Glomerular visceral epithelial cell (primary cell): ENCODE data around the gene NKD1.

ENCODE experiments used
- DNase-seq: peaks from one replicate; pipeline ENCODE4 v3.0.0-alpha.2; 2016; ENCODE audit errors: extremely low spot score

Gene NKD1

DNA sequence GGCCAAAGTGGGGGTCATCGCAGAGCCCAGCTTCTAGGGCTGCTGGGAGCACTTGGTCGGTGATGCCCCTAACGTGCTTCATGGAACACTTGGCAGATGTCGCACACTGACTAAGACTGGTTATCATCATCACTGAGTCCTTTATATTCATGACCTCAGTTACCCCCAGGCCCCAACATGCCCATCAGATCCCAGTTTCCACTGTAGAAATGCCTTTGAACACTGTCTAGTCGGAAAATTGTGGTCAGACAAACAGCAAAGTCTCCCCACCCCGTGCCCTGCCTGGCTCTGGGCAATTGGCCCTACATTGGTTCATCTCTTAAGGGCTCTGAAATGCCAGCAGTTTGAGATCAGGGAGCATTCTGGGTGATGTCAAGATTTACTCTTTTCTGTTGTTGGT, 51.3 kb downstream of the NKD1 start:
- DNase-seq, result no peak

DNA sequence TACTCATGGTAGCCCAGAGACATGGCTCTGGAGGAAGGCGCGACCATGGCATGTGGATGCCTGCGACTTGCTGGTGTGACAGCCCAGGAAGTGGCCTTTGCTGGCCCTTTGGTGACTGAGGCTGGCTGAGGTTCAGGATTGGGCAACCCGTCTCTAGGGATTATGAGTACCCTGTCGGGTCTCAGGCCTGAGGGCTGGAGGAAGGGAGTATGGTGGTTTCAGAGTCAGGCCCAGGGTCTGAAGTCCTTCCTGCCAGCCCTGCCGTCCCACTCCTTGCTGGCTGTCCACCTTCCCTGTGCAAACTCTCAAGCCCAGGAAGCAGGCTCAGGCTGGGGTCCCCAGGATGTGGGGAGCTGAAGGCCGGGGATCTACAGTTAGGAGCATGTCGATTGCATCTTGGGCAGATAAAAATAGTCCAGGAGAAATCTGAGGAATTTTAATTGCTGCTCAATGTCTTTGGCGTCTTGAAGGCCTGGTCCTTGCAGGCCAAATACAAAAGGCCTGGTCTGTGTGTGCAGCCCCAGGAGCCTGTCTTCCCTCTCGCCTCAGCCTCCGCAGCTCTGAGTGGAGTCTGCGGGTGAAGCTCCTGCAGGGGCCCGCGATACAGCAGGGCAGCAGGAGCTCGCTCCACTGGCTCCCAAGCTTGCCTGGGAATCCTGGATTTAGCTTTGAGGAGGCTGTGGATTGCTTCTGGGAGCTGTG, 52.5 kb downstream of the NKD1 start:
- no peak for DNase-seq

DNA sequence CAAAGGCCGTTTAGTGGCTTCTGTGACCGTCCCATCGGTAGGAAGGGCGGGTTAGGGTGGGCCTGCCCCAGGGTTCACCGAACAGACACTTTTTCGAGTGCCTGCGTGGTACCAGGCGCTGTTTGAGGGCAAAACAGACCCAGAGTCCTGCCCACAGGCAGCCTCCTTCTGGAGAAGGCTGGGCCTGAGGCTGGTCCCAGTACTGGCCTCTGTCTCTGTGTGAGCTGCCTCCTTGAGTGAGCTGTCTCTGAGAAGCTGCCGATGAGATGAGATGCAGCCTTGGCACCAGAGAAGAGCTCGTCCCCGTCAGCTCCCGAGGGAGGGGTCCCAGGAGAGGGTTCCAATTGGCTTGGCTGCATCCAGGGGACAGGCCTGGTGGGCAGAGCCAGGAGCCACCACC, 53.1 kb downstream of the NKD1 start:
- DNase-seq, result no peak

DNA sequence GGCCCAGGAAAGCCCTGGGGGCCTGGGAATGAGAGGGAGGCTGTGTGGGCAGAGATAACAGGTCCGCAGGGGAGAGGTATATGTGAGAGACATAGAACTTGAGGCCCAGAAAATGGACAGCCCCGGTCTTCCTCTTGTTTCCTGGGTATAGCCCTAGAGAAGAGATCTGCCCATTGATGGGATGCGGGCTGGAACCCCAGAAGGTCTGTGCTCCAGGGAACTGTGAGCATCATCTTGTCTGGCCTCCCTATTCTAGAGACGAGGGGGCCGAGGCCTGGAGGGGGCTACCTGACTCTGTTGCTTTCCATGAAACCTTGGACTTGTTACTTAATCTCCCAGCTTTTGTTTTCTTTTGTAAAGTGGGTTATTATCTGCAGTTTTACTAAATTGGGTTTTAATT, 53.9 kb downstream of the NKD1 start:
- no peak for DNase-seq

DNA sequence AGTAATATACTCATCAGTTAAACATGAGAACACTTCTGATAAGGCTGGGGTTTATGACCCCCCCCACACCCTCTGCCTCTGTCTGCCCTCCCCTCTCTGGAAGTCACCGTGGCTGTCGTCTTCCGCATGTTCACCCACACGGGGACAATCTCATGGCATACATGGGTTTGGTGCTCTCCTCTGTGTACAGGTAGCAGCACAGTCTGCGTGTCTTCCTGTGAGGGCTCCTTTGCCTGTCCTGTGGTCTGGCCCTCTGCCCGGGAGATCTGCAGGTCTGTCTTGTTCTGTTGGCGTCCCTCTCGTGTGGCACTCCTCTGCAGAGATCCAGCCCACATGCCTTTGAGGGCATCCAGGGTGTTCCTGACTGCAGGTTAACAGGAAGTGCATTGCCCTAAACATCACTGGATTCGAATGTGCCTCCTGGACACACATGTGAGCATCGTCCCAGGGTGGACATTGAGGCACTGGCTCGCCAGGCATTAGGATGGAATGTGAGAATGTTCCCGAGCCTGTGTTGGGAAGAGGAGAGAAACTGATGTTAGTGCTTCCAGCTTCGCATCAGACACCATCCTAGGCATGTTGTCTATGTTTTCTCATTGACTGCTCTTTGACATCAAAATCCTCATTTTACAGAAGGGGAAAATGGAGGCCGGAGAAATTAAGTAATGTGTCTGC, 54.5 kb downstream of the NKD1 start:
- peak; percentile 5 for DNase-seq

DNA sequence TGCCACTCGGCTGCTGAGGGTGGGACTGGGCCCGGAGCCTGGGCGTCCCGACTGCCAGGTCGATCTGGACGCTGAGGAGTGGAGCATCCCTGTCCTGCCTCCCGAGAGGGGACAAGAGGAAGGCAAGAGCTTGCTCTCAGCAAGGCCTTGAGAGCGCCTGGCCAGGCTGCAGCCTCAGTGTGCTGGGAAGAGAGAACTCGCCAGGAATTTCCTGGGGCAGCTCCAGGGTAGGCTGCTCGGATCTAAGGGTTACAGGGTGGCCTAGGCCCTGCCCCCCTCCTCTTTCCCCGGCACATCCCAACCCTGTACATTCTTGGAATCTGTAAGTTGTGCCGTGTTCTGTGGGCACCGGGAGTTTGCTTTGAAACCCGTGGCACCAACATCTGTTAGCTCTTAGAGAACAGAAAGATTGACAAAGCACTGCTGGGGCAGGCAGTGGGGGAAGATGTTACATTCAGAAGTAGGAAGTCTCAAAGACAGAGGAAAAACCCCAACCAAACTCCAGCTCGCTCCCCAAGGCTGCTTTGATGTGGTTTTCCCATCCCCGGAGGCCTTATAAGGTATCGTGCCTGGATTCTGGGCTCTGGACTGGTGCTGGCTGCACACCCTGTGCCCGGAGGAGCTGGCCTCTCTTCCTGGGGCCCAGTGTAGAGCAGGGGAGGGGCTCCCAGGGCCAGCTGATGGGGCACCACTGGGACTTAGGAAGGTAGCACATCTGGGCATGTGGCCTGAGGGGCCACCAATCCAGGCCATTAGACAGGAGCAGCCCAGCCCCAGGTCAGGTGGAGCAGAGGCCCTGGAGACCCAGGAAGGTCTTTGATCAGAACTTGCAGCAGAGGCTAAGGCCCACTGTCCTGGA, 55.2 kb downstream of the NKD1 start:
- DNase-seq, result no peak

DNA sequence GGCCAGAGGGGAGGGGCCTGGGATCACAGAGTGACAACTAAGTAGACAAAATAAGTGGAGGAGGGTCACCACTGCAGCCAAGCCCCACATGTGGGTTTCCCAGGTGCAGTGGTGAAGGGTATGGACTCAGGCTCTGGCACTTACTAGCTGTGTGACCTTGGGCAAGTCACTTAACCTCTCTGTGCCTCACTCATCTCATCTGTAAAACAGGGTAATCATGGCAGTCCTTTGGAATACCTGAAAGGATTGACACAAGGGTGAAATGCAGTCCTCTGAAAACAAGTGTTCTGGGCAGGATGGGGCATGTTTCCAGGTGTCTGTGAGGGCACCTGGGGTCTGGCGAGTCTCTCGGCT, 55.8 kb downstream of the NKD1 start:
- no peak for DNase-seq

DNA sequence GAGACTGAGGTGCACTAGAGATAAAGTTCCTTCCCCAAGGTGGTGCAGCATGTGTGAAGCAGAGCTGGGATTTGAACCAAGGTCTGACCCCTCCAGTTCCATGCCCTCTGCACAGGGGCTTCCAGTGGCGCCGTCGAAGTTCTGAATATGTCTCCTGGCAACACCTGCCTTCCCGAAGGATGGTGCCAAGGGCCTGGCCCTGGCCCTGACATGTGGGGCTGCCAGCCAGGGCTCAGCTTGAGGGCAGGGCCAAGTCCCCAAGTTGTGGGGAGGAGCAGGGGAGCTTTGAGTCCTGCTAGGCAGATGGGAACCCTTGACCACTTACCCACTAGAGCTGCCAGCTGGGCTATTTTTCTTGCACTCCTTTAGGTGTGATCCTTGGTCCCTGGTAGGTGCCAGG, 56.4 kb downstream of the NKD1 start:
- no peak for DNase-seq

DNA sequence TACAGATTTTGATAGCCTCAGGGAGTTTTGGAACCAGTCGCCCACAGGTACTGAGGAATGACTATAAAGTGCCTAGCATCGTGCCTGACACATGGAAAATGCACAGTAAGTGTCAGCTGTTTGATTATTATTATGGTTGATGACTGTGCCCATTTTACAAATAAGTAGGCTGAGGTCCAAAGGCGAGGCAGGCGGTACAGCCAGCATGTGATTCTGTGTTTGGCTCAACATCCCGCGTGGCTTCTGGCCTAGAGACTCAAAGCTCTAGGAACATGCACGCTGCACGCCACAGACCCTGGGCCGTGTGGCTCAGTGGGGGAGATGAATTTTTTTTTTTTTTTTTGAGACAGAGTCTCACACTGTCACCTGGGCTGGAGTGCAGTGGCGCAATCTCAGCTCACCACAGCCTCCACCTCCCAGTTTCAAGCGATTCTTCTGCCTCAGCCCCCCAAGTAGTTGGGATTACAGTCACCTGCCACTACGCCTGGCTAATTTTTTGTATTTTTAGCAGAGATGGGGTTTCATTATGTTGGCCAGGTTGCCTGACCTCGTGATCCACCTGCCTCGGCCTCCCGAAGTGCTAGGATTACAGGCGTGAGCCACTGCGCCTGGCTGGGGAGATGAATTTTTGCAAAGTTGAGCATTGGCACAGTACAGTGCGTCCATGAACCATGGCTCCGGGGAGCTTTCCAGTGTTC, 57.7 kb downstream of the NKD1 start:
- DNase-seq, result no peak

DNA sequence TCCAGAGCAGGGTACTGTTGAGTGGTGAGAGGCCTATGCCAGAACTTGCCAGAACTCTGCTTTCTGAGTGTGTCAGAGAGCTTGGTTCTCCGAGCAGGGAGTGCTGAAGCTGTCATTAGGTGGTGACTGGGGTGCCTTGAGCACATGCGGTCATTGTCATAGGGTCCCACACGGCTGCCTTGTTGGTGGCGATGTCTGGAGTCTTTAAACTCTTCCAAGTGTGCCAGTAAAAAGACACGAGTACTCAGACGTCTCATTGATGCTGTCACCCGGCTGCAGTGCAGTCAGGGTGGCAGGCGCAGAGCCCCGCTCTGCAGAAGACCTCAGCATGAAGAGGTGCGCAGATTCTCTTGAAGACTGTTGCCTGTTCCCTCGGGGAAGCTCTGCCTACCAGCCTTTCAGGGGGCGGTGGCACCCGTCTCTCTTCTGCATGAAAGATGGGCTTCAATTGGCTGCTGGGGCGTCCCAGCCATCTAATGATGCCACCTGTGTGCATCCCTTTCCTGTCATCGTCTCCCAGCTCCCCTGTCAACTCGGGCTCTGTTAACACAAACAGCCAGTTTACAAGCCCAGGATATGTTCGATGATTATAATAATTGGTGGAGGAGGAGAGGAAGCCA, 58.3 kb downstream of the NKD1 start:
- DNase-seq, result no peak

DNA sequence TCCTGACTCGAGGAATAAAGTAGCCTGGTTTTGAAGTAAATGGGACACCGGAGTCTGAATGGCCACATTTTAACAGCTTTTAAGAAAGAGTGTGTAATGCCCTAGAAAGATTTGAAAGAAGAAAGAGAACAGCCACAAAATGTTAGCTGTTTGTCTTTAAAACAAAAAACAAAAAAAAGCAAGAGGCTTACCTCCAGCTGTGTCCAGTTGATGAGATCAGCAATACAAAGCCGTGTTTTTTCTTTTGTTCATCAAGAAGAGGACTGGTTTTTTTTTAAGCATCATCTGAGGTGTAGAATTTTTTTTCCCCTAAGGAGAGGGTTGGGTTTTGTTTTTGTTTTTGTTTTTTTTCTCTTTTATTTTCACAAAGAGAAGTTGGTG, 58.8 kb downstream of the NKD1 start:
- DNase-seq, result no peak

DNA sequence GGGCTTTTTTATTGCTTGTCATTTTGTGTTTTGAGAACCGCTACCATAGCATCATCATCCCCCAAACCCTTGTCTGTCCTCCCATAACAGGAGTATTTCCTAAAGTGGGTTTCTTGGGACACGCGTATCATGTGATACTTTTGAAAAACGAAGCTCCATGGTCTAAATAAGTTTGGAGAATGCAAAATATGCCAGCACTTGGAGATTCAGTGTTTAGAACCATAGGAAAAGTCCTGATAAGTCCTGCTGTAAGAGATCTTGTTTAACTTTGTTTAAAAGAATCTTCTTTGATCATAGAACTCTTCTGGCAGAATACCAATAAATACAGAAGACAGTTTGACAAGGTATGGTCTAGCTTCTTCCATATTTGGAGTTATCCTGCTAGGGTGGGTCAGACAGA, 59.3 kb downstream of the NKD1 start:
- DNase-seq, result no peak

DNA sequence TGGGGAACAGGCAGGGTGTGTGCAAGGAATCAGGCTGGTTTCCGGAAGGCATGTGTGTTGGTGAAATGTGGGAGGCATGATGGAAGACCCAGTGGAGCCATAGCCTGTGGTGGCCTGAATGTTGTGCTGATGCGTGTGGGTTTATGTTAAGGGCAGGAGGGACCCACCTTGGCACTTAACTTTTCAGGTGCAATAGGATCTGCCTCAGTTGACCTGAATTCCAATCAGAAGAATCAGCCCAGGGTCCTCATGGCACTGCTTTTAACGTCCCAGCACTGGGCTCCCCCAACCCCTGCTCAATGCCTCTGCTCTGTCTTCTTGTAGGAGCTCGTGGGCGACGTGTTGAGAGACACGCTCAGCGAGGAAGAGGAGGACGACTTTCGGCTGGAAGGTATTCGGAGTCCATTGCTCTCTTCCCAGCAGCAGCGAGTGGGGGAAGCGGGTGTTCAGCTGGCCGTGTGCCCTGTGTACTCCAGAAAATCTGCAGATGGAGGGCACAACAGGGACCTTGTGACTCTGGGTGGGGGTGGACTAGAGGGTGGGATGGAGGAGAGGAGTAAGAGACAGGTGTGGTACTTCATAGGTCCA, 59.9 kb downstream of the NKD1 start:
- DNase-seq, result no peak

DNA sequence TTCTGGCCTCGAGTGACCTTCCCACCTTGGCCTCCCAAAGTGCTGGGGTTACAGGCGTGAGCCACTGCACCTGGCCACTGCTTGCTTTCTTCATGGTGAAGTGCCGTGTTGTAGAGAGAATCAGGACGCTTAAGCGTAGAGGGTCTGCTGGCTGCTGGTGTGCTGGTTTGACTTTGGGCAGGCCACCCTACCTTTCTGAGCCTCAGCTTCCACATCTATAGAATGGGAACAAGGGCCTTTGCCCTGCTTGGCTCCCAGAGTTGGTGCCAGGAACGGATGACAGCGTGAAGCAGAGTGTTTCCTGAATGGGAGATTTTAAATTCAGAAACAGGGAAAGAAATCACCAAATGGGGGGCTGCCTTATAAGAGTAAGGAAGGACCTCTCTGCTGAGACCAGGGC, 60.9 kb downstream of the NKD1 start:
- no peak for DNase-seq

DNA sequence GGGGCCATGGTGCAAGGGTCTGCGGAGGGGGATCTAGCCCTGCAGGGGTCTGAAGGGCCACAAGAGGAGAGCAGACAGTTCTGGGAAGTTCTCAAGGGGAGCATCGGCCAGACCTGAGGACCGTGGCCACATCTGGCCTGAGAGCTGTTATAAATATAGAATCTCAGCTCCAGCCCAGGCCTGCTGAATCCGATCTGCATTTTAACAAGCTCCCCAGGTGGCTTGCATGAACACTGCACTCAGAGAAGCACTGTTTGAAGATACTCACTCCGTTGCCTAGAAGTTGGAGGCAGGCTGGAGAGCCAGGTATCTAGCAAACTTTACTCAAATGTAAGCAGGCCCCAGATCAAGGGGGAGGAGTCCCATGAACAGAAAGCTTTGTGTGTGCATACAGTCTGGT, 61.3 kb downstream of the NKD1 start:
- DNase-seq, result no peak

DNA sequence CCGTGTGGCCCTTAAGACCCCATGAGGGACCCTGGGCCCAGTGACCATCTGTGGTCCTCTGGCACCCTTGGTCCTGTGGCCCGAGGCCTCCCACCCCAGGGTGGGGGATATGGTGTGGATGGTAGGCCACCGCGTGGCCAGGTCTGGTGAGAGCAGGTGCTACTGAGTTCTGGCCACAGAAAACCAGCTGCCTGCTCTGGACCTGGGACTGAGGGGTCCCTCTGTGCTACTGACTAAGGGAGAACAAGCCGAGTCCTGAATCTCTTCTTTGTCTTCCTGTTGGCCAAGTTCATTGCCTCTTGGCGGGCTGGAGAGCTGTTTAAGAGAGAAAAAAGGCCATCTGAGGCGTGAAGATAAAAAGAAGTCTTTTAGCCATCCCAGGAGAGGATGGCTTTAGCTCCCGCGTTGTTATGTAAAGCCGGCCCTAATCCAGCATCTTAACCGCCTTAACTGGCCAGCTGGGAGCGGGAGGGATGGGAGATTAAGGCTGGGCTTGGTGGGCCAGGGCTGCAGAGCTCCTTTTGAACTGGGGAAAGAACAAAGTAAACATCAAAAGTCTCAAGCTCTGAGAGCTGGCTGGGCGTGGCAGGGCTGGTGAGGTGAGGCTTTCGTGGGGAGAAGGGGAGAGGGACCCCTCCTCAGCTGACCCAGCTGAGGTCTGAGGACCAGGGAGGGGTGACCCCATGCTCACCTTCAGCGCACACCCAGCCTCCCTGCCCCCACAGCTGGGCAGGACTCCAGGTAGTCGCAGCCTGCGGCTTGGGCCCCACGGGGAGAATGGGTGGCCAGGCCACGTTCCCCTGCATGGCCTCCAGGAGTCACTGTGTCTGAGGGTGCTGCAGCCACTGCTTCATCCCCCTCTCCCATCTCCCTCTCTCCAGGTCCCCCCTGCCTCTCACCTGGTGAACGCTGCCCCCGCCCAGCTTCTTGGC, 62.4 kb downstream of the NKD1 start:
- DNase-seq, result no peak

DNA sequence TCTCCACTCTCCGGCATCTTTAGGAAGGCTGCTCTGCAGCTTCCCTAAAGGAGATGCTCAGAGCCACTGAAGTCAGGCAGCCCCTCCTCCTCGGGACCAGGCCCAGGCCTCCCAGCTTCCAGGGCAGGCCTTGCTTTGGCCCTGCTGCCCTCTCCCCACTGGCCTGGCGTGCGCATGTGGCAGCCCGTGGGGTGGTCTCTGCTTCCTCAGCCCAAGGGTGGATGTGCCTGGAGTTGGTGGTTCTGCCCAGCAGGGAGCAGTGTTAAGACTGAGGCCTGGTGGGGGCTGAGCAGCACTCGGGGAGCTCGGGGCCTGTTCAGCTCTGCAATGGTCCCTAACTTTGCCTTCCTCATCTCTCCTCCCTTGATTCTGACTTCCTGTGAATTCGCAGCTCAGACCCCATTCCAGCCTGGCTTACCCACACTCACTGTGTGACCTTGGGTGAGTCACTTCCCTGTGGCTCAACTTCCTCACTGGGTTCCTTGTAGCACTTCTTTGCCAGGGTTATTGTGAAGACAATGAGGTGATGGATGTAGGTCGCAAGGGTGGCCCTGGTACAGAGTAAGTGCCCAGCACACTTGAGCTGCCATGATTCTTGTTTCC, 63.2 kb downstream of the NKD1 start:
- DNase-seq, result no peak

DNA sequence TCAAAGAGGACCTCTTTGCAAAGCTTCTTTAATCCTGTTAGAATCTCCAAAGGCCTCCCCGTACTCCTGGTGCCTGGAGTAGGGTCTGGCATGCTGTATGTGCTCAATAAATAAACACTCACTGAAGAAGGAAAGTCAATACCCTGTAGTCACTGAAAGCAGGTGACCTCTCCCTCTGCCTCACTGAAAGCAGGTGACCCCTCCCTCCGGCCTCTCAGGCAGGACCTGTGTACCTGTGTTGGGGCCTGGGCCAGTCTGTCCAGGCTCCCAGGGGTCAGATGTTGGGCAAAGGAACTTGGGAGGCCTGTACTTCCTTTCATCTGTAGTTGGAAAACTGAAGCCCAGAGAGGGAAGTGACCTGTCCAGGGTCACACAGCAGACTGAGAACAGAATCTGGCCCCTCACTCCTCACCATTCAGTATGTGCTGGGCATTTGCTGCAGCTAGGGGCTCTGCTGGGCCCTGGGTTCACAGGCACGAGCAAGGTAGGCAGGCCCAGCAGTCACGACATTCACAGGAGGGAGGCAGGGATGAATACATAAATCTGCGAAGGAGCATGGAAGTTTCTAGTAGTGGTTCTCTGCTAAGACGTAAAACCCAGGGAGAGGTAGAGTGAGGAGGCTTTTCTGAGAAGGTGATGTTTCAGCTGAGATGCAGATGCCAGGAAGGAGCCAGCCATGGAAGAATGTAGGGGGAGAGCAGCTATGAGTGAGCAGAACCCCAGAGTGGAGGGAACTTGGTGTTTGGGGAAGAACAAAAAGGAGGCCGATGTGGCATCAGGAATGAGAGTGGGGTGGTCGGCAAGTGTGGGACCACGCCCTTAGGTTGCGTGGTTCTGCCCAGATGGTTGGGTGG, 64.0 kb downstream of the NKD1 start:
- no peak for DNase-seq

DNA sequence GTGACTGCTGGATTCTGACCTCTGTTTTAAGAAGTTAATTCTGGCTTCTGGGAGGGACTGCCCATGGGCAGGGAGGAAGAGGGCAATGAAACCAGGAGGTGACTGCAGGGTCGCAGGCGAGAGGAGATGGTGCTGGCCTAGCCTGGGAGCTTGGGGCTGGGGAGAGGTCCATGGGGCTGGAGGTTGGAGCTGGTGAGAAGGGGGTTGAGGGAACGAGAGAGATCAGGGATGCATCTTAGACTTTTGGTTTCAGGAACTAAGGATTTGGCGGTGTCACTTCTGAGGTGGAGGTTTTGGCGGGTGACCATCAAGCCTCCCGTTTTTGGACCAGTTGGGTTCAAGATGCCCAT, 64.6 kb downstream of the NKD1 start:
- DNase-seq, result no peak
